ENCODE measurements around the gene TF.

TF gene

GRCh38 chr3:133832802-133833144 lies 86.6 kb downstream of the TF start:
- no peak for DNase-seq (ENCODE audit: extremely low spot score)
- ChIA-PET CTCF (interaction anchor here (0.8 kb wide), 1 partner anchor 15 kb away, joined by 3 read pairs; no protein-coding TSS in a partner anchor), POLR2A (no interaction called here)
- no peak for TF ChIP-seq HDGF (IDR thresholded peaks at IDR 0.05; ENCODE audit: borderline replicate concordance)
- TF ChIP-seq CTBP1 (IDR thresholded peaks at IDR 0.05; ENCODE audit: borderline replicate concordance), result no peak
- TF ChIP-seq FOXA1 (IDR thresholded peaks at IDR 0.05), result no peak
- no peak for TF ChIP-seq TARDBP (IDR thresholded peaks at IDR 0.05)
- TF ChIP-seq SP1 (IDR thresholded peaks at IDR 0.05), result no peak

- TF ChIP-seq ZNF384 (IDR thresholded peaks at IDR 0.05) (no peak), FOXA1 (IDR thresholded peaks at IDR 0.05) (no peak), SUZ12 (IDR thresholded peaks at IDR 0.05) (no peak), FOXK2 (IDR thresholded peaks at IDR 0.05) (no peak), BHLHE40 (IDR thresholded peaks at IDR 0.05; ENCODE audit: borderline replicate concordance) (no peak), FOXM1 (IDR thresholded peaks at IDR 0.05; ENCODE audit: borderline replicate concordance) (no peak), NFRKB (IDR thresholded peaks at IDR 0.05) (no peak), L3MBTL2 (conservative IDR thresholded peaks at IDR 0.05) (no peak), ELF4 (IDR thresholded peaks at IDR 0.05) (no peak), TARDBP (IDR thresholded peaks at IDR 0.05) (no peak), PKNOX1 (IDR thresholded peaks at IDR 0.05) (no peak), LEF1 (IDR thresholded peaks at IDR 0.05; ENCODE audit: borderline replicate concordance) (no peak)
- ChIA-PET CTCF (no interaction called here), POLR2A (no interaction called here)
- no peak for DNase-seq (ENCODE audit: extremely low spot score)
Observed at GRCh38 chr3:133833267-133833666, 87.1 kb downstream of the TF start.

- no peak for DNase-seq (ENCODE audit: extremely low spot score)
- ChIA-PET CTCF (no interaction called here), POLR2A (no interaction called here)
- TF ChIP-seq TARDBP (IDR thresholded peaks at IDR 0.05) (no peak), SP1 (IDR thresholded peaks at IDR 0.05) (no peak), PKNOX1 (IDR thresholded peaks at IDR 0.05) (no peak), CTBP1 (IDR thresholded peaks at IDR 0.05; ENCODE audit: borderline replicate concordance) (no peak), L3MBTL2 (conservative IDR thresholded peaks at IDR 0.05) (no peak), LEF1 (IDR thresholded peaks at IDR 0.05; ENCODE audit: borderline replicate concordance) (no peak), HDGF (IDR thresholded peaks at IDR 0.05; ENCODE audit: borderline replicate concordance) (no peak), BHLHE40 (IDR thresholded peaks at IDR 0.05; ENCODE audit: borderline replicate concordance) (no peak), ELF4 (IDR thresholded peaks at IDR 0.05) (no peak)
Observed at GRCh38 chr3:133833880-133834620, 87.9 kb downstream of the TF start.

DNA sequence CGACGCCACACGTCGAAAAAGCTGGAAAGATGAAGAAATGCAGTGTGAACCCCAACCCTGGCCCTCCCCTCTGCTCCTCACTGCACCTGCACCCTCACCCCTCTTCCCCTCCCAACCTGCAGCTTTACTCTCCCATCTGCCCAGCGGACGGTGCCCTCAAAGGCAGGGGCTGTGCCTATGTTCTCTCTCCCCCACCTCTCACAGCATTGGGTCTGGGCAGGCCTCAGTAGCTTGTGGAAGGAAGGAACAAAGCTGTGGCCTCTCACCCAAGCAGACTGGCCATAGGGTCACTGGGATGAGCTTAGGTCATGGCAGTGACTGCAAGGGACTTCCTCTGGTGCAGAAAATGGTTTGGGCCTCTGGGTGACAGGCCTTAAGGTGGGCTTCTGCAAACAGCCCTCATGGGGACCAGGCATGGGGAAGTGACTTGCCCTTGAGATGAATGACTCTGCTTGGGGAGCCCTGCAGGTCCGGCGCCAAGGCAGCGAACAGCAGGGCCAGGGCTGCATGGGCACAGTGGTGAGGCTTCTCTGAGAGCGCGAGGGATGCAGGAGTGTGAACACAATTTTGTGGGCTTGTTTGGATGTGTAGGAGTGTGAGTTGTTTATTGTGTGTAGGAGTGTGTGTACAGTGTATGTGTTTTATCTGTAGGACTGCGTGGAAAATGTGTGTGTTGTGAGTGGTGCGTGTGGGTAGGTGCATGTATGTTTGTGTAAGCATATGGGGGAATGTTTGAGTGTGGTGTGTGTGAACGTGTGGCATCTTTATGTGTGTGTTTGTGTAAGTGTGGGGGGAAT lies 88.6 kb downstream of the TF start:
- CTCF ChIA-PET, result no interaction called here
- no peak for DNase-seq (ENCODE audit: extremely low spot score)
- TF ChIP-seq L3MBTL2 (conservative IDR thresholded peaks at IDR 0.05), result no peak
- POLR2A ChIA-PET, result no interaction called here

- TF ChIP-seq ZNF384 (IDR thresholded peaks at IDR 0.05), result no peak
- TF ChIP-seq FOXM1 (IDR thresholded peaks at IDR 0.05; ENCODE audit: borderline replicate concordance), result no peak
- no peak for TF ChIP-seq FOXA1 (IDR thresholded peaks at IDR 0.05)
- TF ChIP-seq LEF1 (IDR thresholded peaks at IDR 0.05; ENCODE audit: borderline replicate concordance), result no peak
- no peak for TF ChIP-seq SUZ12 (IDR thresholded peaks at IDR 0.05)
- TF ChIP-seq PKNOX1 (IDR thresholded peaks at IDR 0.05), result no peak
- no peak for TF ChIP-seq CTBP1 (IDR thresholded peaks at IDR 0.05; ENCODE audit: borderline replicate concordance)
- no peak for TF ChIP-seq NFRKB (IDR thresholded peaks at IDR 0.05)
- no peak for TF ChIP-seq L3MBTL2 (conservative IDR thresholded peaks at IDR 0.05)
- no peak for TF ChIP-seq FOXK2 (IDR thresholded peaks at IDR 0.05)
- no peak for TF ChIP-seq SP1 (IDR thresholded peaks at IDR 0.05)
- TF ChIP-seq BHLHE40 (IDR thresholded peaks at IDR 0.05; ENCODE audit: borderline replicate concordance), result no peak
- TF ChIP-seq ARNT (IDR thresholded peaks at IDR 0.05), result no peak
- TF ChIP-seq ELF4 (IDR thresholded peaks at IDR 0.05), result no peak
- TF ChIP-seq TARDBP (IDR thresholded peaks at IDR 0.05), result no peak
- no peak for TF ChIP-seq HDGF (IDR thresholded peaks at IDR 0.05; ENCODE audit: borderline replicate concordance)
- ChIA-PET POLR2A (no interaction called here), CTCF (no interaction called here)
- no peak for DNase-seq (ENCODE audit: extremely low spot score)
Observed at GRCh38 chr3:133835418-133835743, 89.2 kb downstream of the TF start.

GRCh38 chr3:133835961-133836360 lies 89.8 kb downstream of the TF start:
- ChIA-PET POLR2A (no interaction called here), CTCF (no interaction called here)
- TF ChIP-seq FOXA1 (IDR thresholded peaks at IDR 0.05), result no peak
- no peak for TF ChIP-seq ZNF384 (IDR thresholded peaks at IDR 0.05)
- no peak for TF ChIP-seq ELF4 (IDR thresholded peaks at IDR 0.05)
- no peak for TF ChIP-seq SP1 (IDR thresholded peaks at IDR 0.05)
- TF ChIP-seq LEF1 (IDR thresholded peaks at IDR 0.05; ENCODE audit: borderline replicate concordance), result no peak
- no peak for DNase-seq (ENCODE audit: extremely low spot score)

Data from HEK293T (cell line).